Measurements from ENCODE around the gene UCK1.

Gene UCK1

GRCh38 chr9:131487621-131488031 is 43.4 kb downstream of the UCK1 start:
- H3K27ac ChIP-seq, result no peak overlapping the region
- TF ChIP-seq CTCF (conservative IDR thresholded peaks at IDR 0.05), result no peak
- no peak for TF ChIP-seq ZFX (IDR thresholded peaks at IDR 0.05)

GRCh38 chr9:131487001-131487400 is 44.1 kb downstream of the UCK1 start:
- H3K27ac ChIP-seq, result no peak overlapping the region

GRCh38 chr9:131485728-131486422 is 45.2 kb downstream of the UCK1 start:
- H3K27ac ChIP-seq, result no peak overlapping the region

More at GRCh38 chr9:131487001-131487400, 44.1 kb downstream of the UCK1 start:
- TF ChIP-seq CTCF (conservative IDR thresholded peaks at IDR 0.05) (no peak), ZFX (IDR thresholded peaks at IDR 0.05) (no peak)

GRCh38 chr9:131485206-131485605 is 45.9 kb downstream of the UCK1 start:
- TF ChIP-seq CTCF (conservative IDR thresholded peaks at IDR 0.05) (no peak), ZFX (IDR thresholded peaks at IDR 0.05) (no peak)
- no peak overlapping the region for H3K27ac ChIP-seq

More at GRCh38 chr9:131485728-131486422, 45.2 kb downstream of the UCK1 start:
- TF ChIP-seq ZFX (IDR thresholded peaks at IDR 0.05), result no peak
- no peak for TF ChIP-seq CTCF (conservative IDR thresholded peaks at IDR 0.05)

GRCh38 chr9:131484560-131485185 is 46.4 kb downstream of the UCK1 start:
- H3K27ac ChIP-seq, result no peak overlapping the region
- no peak for TF ChIP-seq ZFX (IDR thresholded peaks at IDR 0.05)
- TF ChIP-seq CTCF (conservative IDR thresholded peaks at IDR 0.05), result no peak

- TF ChIP-seq CTCF (conservative IDR thresholded peaks at IDR 0.05) (no peak), ZFX (IDR thresholded peaks at IDR 0.05) (no peak)
- H3K27ac ChIP-seq, result no peak overlapping the region
Observed at GRCh38 chr9:131484051-131484445, 47.0 kb downstream of the UCK1 start.

- H3K27ac ChIP-seq, result no peak overlapping the region
- no peak for TF ChIP-seq CTCF (conservative IDR thresholded peaks at IDR 0.05)
- no peak for TF ChIP-seq ZFX (IDR thresholded peaks at IDR 0.05)
Observed at GRCh38 chr9:131483319-131484050, 47.6 kb downstream of the UCK1 start.
